ENCODE results near the gene GPX4.
A peak's percentile ranks its signal among the peaks of the same experiment; 100 is the strongest.

Gene GPX4

GRCh38 chr19:1151037-1151724 is 47.4 kb downstream of the GPX4 start:
- DNase-seq = no peak
- TF ChIP-seq, protein P1, sequence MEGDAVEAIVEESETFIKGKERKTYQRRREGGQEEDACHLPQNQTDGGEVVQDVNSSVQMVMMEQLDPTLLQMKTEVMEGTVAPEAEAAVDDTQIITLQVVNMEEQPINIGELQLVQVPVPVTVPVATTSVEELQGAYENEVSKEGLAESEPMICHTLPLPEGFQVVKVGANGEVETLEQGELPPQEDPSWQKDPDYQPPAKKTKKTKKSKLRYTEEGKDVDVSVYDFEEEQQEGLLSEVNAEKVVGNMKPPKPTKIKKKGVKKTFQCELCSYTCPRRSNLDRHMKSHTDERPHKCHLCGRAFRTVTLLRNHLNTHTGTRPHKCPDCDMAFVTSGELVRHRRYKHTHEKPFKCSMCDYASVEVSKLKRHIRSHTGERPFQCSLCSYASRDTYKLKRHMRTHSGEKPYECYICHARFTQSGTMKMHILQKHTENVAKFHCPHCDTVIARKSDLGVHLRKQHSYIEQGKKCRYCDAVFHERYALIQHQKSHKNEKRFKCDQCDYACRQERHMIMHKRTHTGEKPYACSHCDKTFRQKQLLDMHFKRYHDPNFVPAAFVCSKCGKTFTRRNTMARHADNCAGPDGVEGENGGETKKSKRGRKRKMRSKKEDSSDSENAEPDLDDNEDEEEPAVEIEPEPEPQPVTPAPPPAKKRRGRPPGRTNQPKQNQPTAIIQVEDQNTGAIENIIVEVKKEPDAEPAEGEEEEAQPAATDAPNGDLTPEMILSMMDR (IDR thresholded peaks at IDR 0.05; ENCODE audit: low read depth, low read length, missing control alignments) = no peak
- no peak overlapping the region for H3K4me3 ChIP-seq (ENCODE audit: low read depth, low read length)
- H3K36me3 ChIP-seq (replicated peaks) = peaks cover 26% of the 10 kb centered on the region
- in situ Hi-C loops (cut with HindIII; ENCODE audit: low pct_ligation_motif_present, low sequenced_read_pairs) = no loop called here
- H3K27me3 ChIP-seq (replicated peaks) = no peaks in the 10 kb centered on the region
- H3K27ac ChIP-seq = no peak overlapping the region

- in situ Hi-C loops (cut with HindIII; ENCODE audit: low pct_ligation_motif_present, low sequenced_read_pairs) = no loop called here
- DNase-seq = no peak
- Histone ChIP-seq H3K27ac (no peak overlapping the region), H3K36me3 (replicated peaks) (peaks cover 21% of the 10 kb centered on the region), H3K27me3 (replicated peaks) (no peaks in the 10 kb centered on the region), H3K4me3 (ENCODE audit: low read depth, low read length) (no peak overlapping the region)
- TF ChIP-seq, protein P1 (IDR thresholded peaks at IDR 0.05; ENCODE audit: low read depth, low read length, missing control alignments) = no peak
These were observed 48.3 kb downstream of the GPX4 start for GRCh38 chr19:1151917-1152587.

GRCh38 chr19:1153891-1154730 is 50.3 kb downstream of the GPX4 start:
- H3K27me3 ChIP-seq (replicated peaks) = no peaks in the 10 kb centered on the region
- H3K36me3 ChIP-seq (replicated peaks) = peaks cover 18% of the 10 kb centered on the region
- TF ChIP-seq, protein P1 (IDR thresholded peaks at IDR 0.05; ENCODE audit: low read depth, low read length, missing control alignments) = no peak
- no peak overlapping the region for H3K4me3 ChIP-seq (ENCODE audit: low read depth, low read length)
- H3K27ac ChIP-seq = peak overlapping the region; percentile 7
- in situ Hi-C loops (cut with HindIII; ENCODE audit: low pct_ligation_motif_present, low sequenced_read_pairs) = no loop called here
- DNase-seq = no peak

GRCh38 chr19:1154731-1155351 is 51.0 kb downstream of the GPX4 start:
- in situ Hi-C loops (cut with HindIII; ENCODE audit: low pct_ligation_motif_present, low sequenced_read_pairs) = no loop called here
- no peak overlapping the region for H3K4me3 ChIP-seq (ENCODE audit: low read depth, low read length)
- DNase-seq = peak; percentile 65
- no peaks in the 10 kb centered on the region for H3K27me3 ChIP-seq (replicated peaks)
- peaks cover 16% of the 10 kb centered on the region for H3K36me3 ChIP-seq (replicated peaks)
- TF ChIP-seq, protein P1 (IDR thresholded peaks at IDR 0.05; ENCODE audit: low read depth, low read length, missing control alignments) = no peak
- peak overlapping the region; percentile 7 for H3K27ac ChIP-seq

DNA sequence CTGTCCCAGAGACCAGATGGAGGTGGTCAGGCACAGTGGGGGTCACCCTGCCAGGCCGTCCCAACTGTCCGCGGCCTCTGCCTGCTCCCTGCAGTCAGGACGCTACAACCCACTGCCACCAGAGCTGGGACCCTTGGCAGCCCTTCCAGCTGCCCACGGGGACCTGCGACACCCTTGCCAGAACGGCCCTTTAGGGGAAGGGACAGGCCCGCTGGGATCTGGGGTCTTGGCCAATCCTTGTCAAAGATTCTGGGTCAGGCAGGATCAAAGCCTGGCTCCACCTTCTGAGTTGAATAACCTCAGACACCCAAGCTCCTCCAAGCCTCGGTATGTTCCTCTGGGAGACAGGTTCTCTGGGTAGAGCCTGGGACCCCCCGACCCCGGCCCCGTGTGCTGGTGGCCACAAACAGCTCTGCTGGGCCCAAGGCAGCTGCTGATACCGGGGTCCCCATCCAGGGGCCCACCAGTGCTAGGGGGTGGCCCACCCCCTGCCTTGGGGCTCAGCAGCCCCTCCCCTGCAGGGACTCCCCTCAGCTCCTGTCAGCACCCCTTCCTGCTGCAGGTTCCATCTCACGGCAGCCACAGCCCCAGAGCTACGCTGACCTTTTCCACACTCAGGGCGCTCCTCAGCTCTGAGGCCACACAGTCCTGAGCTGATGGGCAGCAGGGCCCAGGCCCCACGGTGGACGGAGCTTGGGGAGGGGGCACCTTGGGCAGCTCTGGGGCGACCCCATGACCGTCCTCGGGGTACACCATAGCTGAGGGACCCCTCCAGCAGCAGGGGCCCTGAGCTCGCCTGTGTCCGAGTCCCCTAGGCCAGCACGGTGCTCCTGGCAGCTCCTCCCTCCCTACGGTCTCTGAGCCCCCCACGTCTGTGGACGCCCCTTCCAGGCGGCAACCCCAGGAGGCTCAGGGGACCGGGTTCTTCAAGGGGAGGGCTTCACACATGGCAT is 51.8 kb downstream of the GPX4 start:
- no peaks in the 10 kb centered on the region for H3K27me3 ChIP-seq (replicated peaks)
- in situ Hi-C loops (cut with HindIII; ENCODE audit: low pct_ligation_motif_present, low sequenced_read_pairs) = no loop called here
- TF ChIP-seq, protein P1 (IDR thresholded peaks at IDR 0.05; ENCODE audit: low read depth, low read length, missing control alignments) = no peak
- peak overlapping the region; percentile 2 for H3K27ac ChIP-seq
- H3K36me3 ChIP-seq (replicated peaks) = peaks cover 16% of the 10 kb centered on the region
- no peak overlapping the region for H3K4me3 ChIP-seq (ENCODE audit: low read depth, low read length)
- no peak for DNase-seq

Measured in brain microvascular endothelial cell (primary cell).